ENCODE data around the gene ARHGEF40.
"Not testable (repeated sequence)": the region's sequence is repeated elsewhere in the genome, so short reads cannot be mapped to it uniquely, and the experiment has no call there.

ARHGEF40 gene

DNA sequence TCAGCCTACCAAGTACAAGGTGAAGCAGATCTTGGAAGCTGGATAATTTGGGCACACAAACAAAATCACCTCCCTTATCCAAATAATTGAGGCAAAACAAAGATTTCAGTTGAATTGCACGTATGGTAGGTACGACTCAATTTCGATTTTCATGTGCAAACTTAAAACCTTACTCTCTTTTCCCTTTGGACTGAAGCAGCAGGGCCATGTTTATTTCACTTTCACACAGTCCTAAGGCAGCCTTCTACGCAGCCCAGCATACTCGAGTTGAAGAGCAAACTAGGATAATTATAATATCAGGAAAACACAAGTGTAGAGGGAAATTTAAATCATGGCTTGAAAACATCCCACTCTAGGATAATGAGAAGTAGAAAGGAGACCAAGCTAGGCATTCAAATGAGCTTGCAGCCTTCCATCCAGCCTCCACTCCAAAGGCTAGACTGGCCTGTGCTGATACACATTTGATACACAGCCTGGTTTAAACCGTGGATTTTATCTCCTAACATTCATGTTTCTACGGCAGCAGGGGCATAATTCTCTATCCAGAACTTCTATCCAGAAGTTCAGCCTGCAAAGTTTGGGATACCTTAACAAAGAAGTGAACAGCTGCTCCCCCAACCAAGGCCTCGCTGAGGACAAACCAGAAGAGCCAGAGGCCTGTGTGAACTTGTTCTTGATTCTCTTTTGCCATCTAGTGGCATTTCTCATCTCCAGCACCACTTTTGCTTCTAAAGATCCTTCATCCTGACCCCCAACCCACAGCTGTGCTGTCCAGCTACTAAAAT is 30.3 kb upstream of the ARHGEF40 start:
- no peak for DNase-seq (ENCODE audit: low read depth in 2 of 2)

DNA sequence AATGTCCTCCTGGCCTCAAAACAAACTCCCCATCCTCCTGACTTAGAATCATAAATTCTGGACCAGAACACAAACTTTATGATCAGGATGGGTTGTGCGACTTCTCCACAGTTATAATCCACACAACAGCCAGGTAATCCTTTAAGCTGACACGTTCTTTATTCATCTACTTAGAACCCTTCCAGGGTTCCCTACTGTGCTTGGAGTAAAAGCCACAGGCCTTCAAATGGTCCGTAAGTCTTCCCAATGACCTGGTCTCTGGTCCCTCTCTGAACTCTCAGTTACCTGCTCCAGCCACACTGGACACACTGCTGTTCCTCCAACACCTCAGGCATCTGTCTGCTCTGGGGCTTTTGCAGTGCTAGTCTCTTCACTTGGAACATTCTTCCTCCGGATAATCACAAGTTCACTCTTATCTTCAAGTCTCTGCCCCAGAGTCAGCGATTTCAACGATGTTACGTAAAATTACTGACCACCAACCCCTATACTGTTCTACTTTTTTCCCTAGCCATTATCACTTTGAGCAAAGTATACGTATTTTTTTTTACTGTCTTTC is 29.7 kb upstream of the ARHGEF40 start:
- DNase-seq (ENCODE audit: low read depth in 2 of 2): no peak

DNA sequence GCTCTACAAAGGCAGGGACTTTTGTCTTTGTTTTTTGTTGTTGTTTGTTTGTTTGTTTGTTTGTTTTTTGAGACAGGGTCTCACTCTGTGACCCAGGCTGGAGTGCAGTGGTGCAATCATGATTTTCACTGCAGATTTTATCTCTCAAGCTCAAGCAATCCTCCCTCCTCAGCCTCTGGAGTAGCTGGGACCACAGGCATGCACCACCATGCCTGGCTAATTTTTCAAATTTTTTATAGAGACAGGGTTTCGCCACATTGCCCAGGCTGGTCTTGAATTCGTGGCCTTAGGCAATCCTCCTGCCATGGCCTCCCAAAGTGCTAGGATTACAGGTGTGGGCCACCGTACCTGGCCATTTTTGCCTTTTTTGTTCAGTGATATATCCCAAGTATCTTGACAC is 29.2 kb upstream of the ARHGEF40 start:
- DNase-seq (ENCODE audit: low read depth in 2 of 2): not testable (repeated sequence)

DNA sequence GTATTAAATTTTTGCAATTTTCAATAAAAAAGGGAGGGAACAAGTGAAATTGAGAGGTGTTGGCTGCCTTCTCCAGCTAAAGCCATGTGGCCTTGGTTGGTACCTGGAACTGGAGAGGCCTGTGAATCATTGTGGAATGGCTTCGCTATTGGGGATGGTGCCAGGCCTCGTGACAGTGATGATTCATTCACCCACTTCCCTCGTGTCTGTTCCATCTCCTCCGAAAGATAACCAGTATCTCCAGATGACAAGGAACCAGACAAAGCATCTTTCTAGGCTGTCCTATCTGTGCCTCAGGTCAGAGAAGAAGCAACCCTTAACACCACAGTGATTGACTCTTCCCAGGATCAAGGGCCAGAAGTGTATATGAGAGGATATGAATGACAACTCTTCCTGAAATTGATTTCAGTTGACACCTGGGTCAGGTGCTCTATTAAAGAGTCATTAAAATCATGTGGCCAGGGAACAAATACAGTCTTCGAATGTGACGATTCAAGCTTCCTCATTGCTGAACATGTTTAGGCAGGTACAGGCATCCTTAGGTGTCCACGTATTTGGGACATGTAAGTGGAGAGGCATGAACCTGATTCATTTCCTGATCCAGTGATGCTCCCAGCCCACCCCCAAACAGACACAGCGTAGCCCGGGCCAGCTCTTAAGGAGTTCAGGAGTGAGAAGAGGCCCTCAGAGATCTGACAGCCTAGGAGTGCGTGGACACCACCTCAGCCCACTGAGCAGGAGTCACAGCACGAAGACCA is 28.2 kb upstream of the ARHGEF40 start, which contains the start of gene RNASE7:
Gene RNASE7, plus strand, starts transcription at position 687 of the 758 bp plus-strand sequence. CDS start 631 bp downstream, outside the sequence.
- no peak for DNase-seq (ENCODE audit: low read depth in 2 of 2)

GRCh38 chr14:21042918-21043317 is 27.2 kb upstream of the ARHGEF40 start:
- no peak for DNase-seq (ENCODE audit: low read depth in 2 of 2)

GRCh38 chr14:21043387-21043973 is 26.6 kb upstream of the ARHGEF40 start:
- DNase-seq (ENCODE audit: low read depth in 2 of 2): no peak

- no peak for DNase-seq (ENCODE audit: low read depth in 2 of 2)
Observed at GRCh38 chr14:21043974-21044618, 26.0 kb upstream of the ARHGEF40 start.

- no peak for DNase-seq (ENCODE audit: low read depth in 2 of 2)
Observed at GRCh38 chr14:21047378-21047781, 22.7 kb upstream of the ARHGEF40 start.

- no peak for DNase-seq (ENCODE audit: low read depth in 2 of 2)
Observed at GRCh38 chr14:21048638-21049037, 21.5 kb upstream of the ARHGEF40 start.

- DNase-seq (ENCODE audit: low read depth in 2 of 2): no peak
Observed at GRCh38 chr14:21049271-21049673, 20.8 kb upstream of the ARHGEF40 start.

DNA sequence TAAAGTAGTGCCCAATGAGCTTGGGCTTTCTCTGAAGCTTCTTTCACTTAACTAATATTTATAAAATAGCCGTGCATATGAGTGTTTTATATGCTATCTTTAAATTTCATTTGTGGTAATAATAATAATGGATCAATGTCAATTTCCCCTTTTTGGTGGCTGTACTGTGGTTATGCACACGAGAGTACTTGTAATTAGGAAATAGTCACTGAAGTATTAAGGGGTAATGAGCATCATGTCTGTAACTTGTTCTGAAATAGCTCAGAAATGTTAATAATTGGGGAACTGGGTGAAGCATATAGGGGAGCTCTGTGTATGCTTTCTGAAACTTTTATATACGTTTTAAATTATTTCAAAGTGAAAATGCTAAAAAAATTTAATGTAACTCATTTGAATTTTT is 19.5 kb upstream of the ARHGEF40 start:
- no peak for DNase-seq (ENCODE audit: low read depth in 2 of 2)

- no peak for DNase-seq (ENCODE audit: low read depth in 2 of 2)
Observed at GRCh38 chr14:21053184-21054122, 16.7 kb upstream of the ARHGEF40 start.

GRCh38 chr14:21054123-21054767 is 15.9 kb upstream of the ARHGEF40 start:
- DNase-seq (ENCODE audit: low read depth in 2 of 2): no peak

GRCh38 chr14:21054768-21055145 is 15.3 kb upstream of the ARHGEF40 start:
- DNase-seq (ENCODE audit: low read depth in 2 of 2): no peak

DNA sequence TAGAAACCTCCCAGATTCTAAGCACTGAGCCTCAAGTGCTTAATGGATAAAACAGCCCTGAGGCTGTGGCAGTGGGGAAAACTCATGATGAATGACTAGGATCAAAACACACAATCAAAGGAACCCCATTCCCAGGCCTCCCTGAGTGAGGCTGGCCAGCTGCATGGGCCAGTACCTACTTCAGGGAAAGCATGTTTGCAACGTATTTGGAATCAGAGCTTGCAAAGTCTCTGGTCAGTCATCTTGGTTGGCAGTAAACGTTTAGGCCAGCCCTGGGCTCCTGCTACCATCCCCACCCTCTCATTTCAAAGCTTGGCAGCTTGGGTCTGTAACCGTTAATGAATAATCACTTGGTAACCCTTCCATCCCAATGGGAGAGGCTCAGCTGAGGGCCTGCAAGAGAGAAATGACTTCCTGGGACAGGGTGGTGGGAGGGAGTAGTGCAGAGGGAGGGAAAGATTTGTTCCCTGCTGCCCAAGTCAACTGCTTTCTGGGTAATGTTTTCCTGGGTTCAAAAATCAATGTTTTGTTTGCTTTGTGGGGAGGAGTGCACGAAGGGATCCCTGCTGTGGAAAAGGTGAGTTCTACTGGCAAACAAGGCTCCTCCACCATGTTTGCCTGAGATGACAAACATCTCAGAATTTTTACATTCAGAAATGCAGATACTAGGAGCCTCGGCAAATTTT is 14.5 kb upstream of the ARHGEF40 start:
- no peak for DNase-seq (ENCODE audit: low read depth in 2 of 2)

DNA sequence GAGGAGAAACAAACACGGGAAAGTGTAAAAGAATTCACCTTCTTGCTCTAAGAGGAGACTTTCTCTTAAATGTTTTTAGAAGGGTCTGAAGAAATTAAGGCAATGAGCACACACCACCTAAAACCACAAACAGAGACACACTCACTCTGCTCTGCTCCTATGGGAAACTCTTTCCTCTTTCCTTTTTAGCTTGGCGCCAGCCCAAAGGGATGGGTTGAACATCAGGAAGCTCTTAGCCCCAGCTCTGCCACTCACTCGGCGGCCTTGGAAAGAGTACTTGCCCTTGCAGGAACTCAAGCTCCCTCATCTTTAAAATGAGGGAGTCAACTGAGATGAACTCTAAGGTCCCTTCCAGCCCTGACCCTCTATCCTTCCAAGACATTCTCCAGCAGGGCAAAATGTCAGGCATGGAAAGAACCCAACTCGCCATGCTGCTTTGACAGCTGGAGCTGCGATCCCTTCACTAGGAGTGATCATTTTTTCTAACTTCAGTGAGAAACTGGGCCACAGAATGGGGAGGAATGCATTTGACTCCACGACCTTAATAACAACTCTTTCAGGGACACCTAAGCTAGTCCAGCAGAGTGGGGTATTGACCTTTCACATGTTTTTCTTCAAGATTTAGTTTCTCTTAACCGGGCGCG is 13.5 kb upstream of the ARHGEF40 start:
- no peak for DNase-seq (ENCODE audit: low read depth in 2 of 2)

- DNase-seq (ENCODE audit: low read depth in 2 of 2): no peak
Observed at GRCh38 chr14:21057803-21058675, 12.1 kb upstream of the ARHGEF40 start, which contains the start of gene RNASE8. RNASE8 (plus strand) TSS chr14:21057822; CDS start chr14:21057893, 71 bp downstream.

DNA sequence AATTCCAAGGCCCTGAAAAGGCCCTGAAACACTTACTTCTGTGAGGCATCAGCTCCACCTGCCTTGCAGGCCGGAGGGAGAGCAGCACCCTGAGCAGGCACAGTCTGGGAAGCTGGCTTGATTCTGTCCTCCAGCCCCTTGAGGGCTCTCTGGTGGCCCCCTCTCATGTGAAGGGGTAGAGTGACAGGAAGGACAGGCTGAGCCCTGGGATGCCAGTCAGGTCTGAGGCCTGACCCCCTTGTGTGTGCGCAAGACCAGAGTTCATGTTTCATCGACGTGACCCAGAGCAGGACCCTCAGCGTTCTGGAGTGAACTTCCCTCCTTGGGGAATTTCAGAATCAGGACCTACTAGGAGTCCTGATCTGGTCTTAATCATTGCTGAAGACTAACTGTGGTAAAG is 11.2 kb upstream of the ARHGEF40 start:
- DNase-seq (ENCODE audit: low read depth in 2 of 2): no peak
